H9 (cell line): Measurements from ENCODE around the gene ZCCHC17. TPM values are rescaled to one million over a fixed set of nuclear protein-coding genes. Genes with fewer than 3 reads are reported as not detected.
A peak's percentile ranks its signal among the peaks of the same experiment; 100 is the strongest.
"Not testable (repeated sequence)": the region's sequence is repeated elsewhere in the genome, so short reads cannot be mapped to it uniquely, and the experiment has no call there.

ENCODE experiments used
- DNase-seq: peaks from one replicate; pipeline ENCODE4 v3.0.0-alpha.2; 2017
- H2AFZ ChIP-seq: one replicate; pipeline ENCODE4 v1.6.1; 2013; ENCODE audit warnings: mild to moderate bottlenecking, low read length, control low read depth, moderate library complexity
- H2AK5ac ChIP-seq: 2 replicates; pipeline ENCODE4 v1.6.1; 2013; ENCODE audit warnings: low read length, control low read depth, mixed read lengths; ENCODE audit not compliant: insufficient read length
- H2BK120ac ChIP-seq: one replicate; pipeline ENCODE4 v1.6.1; 2013; ENCODE audit warnings: low read depth, mild to moderate bottlenecking, low read length, control low read depth, inconsistent platforms; ENCODE audit not compliant: poor library complexity, severe bottlenecking
- H2BK12ac ChIP-seq: 2 replicates; pipeline ENCODE4 v1.6.1; 2013; ENCODE audit warnings: low read length, control low read depth, mixed read lengths, low read depth; ENCODE audit not compliant: insufficient read length
- H2BK15ac ChIP-seq: 2 replicates; pipeline ENCODE4 v1.6.1; 2013; ENCODE audit warnings: low read depth, low read length, control low read depth
- H2BK20ac ChIP-seq: one replicate; pipeline ENCODE4 v1.6.1; 2013; ENCODE audit warnings: low read depth, mild to moderate bottlenecking, low read length, control low read depth, inconsistent platforms; ENCODE audit not compliant: poor library complexity, severe bottlenecking
- H2BK5ac ChIP-seq: 2 replicates; pipeline ENCODE4 v1.6.1; 2013; ENCODE audit warnings: low read length, control low read depth, mixed read lengths; ENCODE audit not compliant: insufficient read length
- H3K14ac ChIP-seq: 2 replicates; pipeline ENCODE4 v1.6.1; 2013; ENCODE audit warnings: low read length, control low read depth; ENCODE audit not compliant: insufficient read depth
- H3K18ac ChIP-seq: 2 replicates; pipeline ENCODE4 v1.6.1; 2013; ENCODE audit warnings: low read depth, mild to moderate bottlenecking, mixed read lengths, low read length, control low read depth; ENCODE audit not compliant: insufficient read length
- H3K23ac ChIP-seq: 2 replicates; pipeline ENCODE4 v1.6.1; 2013; ENCODE audit warnings: low read length, control low read depth, mixed read lengths, low read depth; ENCODE audit not compliant: insufficient read length
- H3K23me2 ChIP-seq: 2 replicates; pipeline ENCODE4 v1.6.1; 2013; ENCODE audit warnings: low read depth, mild to moderate bottlenecking, mixed read lengths, low read length, control low read depth; ENCODE audit not compliant: insufficient read length, poor library complexity, severe bottlenecking
- H3K27ac ChIP-seq: 2 replicates; pipeline ENCODE4 v1.5.1; 2013; ENCODE audit warnings: low read length, control low read depth, mixed read lengths, low read depth; ENCODE audit not compliant: insufficient read length
- H3K27me3 ChIP-seq: 2 replicates; pipeline ENCODE4 v1.6.1; 2013; ENCODE audit warnings: low read length, control low read depth, inconsistent platforms; ENCODE audit not compliant: insufficient read depth
- H3K4ac ChIP-seq: 2 replicates; pipeline ENCODE4 v1.6.1; 2013; ENCODE audit warnings: low read depth, mild to moderate bottlenecking, control low read depth, inconsistent platforms, low read length, moderate library complexity
- H3K4me1 ChIP-seq: 2 replicates; pipeline ENCODE4 v1.6.1; 2013; ENCODE audit warnings: low read length, control low read depth, inconsistent platforms; ENCODE audit not compliant: insufficient read depth
- H3K4me2 ChIP-seq: 2 replicates; pipeline ENCODE4 v1.6.1; 2013; ENCODE audit warnings: low read length, control low read depth, mixed read lengths; ENCODE audit not compliant: insufficient read length, insufficient read depth
- H3K56ac ChIP-seq: 2 replicates; pipeline ENCODE4 v1.6.1; 2013; ENCODE audit warnings: low read depth, mild to moderate bottlenecking, mixed read lengths, low read length, control low read depth; ENCODE audit not compliant: insufficient read length
- H3K79me1 ChIP-seq: 2 replicates; pipeline ENCODE4 v1.6.1; 2013; ENCODE audit warnings: low read depth, mild to moderate bottlenecking, moderate library complexity, low read length, control low read depth, inconsistent platforms; ENCODE audit not compliant: insufficient read depth, poor library complexity, severe bottlenecking
- H3K79me2 ChIP-seq: 2 replicates; pipeline ENCODE4 v1.6.1; 2013; ENCODE audit warnings: low read length, control low read depth, inconsistent platforms; ENCODE audit not compliant: insufficient read depth
- H3K9ac ChIP-seq: 2 replicates; pipeline ENCODE4 v1.6.1; 2013; ENCODE audit warnings: low read length, control low read depth, mixed read lengths; ENCODE audit not compliant: insufficient read length; ENCODE audit errors: extremely low read depth
- H3K9me3 ChIP-seq: one replicate; pipeline ENCODE4 v1.6.1; 2013; ENCODE audit warnings: low read depth, low read length, inconsistent platforms; ENCODE audit not compliant: control insufficient read depth
- H3T11ph ChIP-seq: one replicate; pipeline ENCODE4 v1.6.1; 2013; ENCODE audit warnings: mild to moderate bottlenecking, low read length, control low read depth, inconsistent platforms
- H4K20me1 ChIP-seq: one replicate; pipeline ENCODE4 v1.6.1; 2013; ENCODE audit not compliant: control insufficient read depth, insufficient read length, insufficient read depth
- H4K5ac ChIP-seq: 2 replicates; pipeline ENCODE4 v1.6.1; 2013; ENCODE audit warnings: low read depth, mild to moderate bottlenecking, mixed read lengths, low read length, control low read depth; ENCODE audit not compliant: insufficient read length
- H4K8ac ChIP-seq: replicated peaks from 2 replicates; pipeline ENCODE4 v1.6.1; 2013; ENCODE audit warnings: low read length, control low read depth, mixed read lengths, low read depth; ENCODE audit not compliant: insufficient read length
- H4K91ac ChIP-seq: 2 replicates; pipeline ENCODE4 v1.6.1; 2013; ENCODE audit warnings: low read depth, mild to moderate bottlenecking, moderate library complexity, mixed read lengths, low read length, control low read depth; ENCODE audit not compliant: insufficient read length
- H3K27ac Mint-ChIP-seq, 3 experiments: 2 replicates in 2 of 3; 3 replicates in 1 of 3; pipeline ENCODE4 v1.8.0; 2020 to 2021; ENCODE audit warnings: mixed read lengths in 3 of 3, mild to moderate bottlenecking in 1 of 3, moderate library complexity in 1 of 3
- H3K27me3 Mint-ChIP-seq: 2 replicates; pipeline ENCODE4 v1.8.0; 2021; ENCODE audit warnings: low read depth, mild to moderate bottlenecking, moderate library complexity, mixed read lengths
- H3K36me3 Mint-ChIP-seq, 3 experiments: 2 replicates in 2 of 3; 3 replicates in 1 of 3; pipeline ENCODE4 v1.8.0; 2020 to 2021; ENCODE audit warnings: low read depth in 3 of 3, mixed read lengths in 3 of 3; ENCODE audit not compliant: insufficient read depth in 1 of 3
- H3K4me1 Mint-ChIP-seq, 2 experiments: 2 replicates each; pipeline ENCODE4 v1.8.0; 2020; ENCODE audit warnings: mixed read lengths in 2 of 2
- H3K4me3 Mint-ChIP-seq, 2 experiments: 2 replicates in 1 of 2; 3 replicates in 1 of 2; pipeline ENCODE4 v1.8.0; 2020 to 2021; ENCODE audit warnings: mild to moderate bottlenecking in 2 of 2, mixed read lengths in 2 of 2, moderate library complexity in 1 of 2
- H3K9me3 Mint-ChIP-seq, 2 experiments: 2 replicates in 1 of 2; 3 replicates in 1 of 2; pipeline ENCODE4 v1.8.0; 2020; ENCODE audit warnings: mild to moderate bottlenecking in 2 of 2, mixed read lengths in 2 of 2, moderate library complexity in 1 of 2
- WGBS: extraction: QIAGEN DNeasy Blood & Tissue Kit; methylation state at CpG from one replicate; pipeline ENCODE4 v1.1.7; 2013; ENCODE audit warnings: missing lambda C conversion rate, low lambda C conversion rate, mixed read lengths; ENCODE audit not compliant: insufficient read length; ENCODE audit errors: extremely low coverage; 5-methylcytosine and 5-hydroxymethylcytosine counted together
- total RNA-seq: library from RNA; stranded (reverse); gene quantifications from 2 replicates; pipeline ENCODE4 v1.2.1, GENCODE V29; 2021
- TF ChIP-seq, protein P1 (sequence below): fragments of 200-600 bp; sonication (generic); conservative IDR thresholded peaks from 3 replicates; pipeline ENCODE4 v1.8.0; 2021; ENCODE audit warnings: antibody characterized with exemption, mild to moderate bottlenecking

The ZCCHC17 gene
- total RNA-seq, 1 experiment from 2014 or later: 50.4 TPM

DNA sequence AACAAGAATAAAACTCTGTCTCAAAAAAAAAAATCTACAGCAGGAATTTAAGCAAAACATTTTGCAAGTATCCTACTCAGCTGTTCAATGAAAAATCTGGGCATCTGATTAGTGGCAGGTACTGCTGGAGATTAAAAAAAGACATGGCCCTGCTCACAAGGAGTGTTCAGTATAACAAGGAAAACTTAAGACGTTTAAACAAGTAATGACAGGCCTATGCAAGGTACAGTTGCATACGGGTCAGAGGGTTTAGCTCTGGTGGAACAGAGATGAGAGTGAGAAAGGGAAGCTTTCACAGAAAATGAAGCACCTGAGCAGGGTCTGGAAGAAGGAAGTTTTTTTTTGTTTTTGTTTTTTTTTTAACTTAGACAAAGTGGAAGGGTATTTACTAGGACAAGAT is 23.2 kb upstream of the ZCCHC17 start:
- Mint-ChIP-seq H3K4me1 (no peaks in the 10 kb centered on the region), H3K36me3 (peaks cover 33 to 77% (median 74%) of the 10 kb centered on the region in 3 experiments; a peak in 6 of 7 replicates), H3K27me3 (no peaks in the 10 kb centered on the region), H3K27ac (peak overlapping the region in 1 of 3 experiments; percentile 70; a peak in 3 of 7 replicates), H3K4me3 (no peak overlapping the region), H3K9me3 (no peaks in the 10 kb centered on the region)
- no peaks in the 10 kb centered on the region for H3K79me1 ChIP-seq
- no peaks in the 10 kb centered on the region for H3K4me1 ChIP-seq
- no CpG with 5 or more reads among the region's 2 CpGs for WGBS
- no peak overlapping the region for H4K5ac ChIP-seq
- no peak overlapping the region for H2BK5ac ChIP-seq
- no peak overlapping the region for H2AFZ ChIP-seq
- no peak overlapping the region for H2AK5ac ChIP-seq
- no peak overlapping the region for H3K56ac ChIP-seq
- no peak overlapping the region for H3K9ac ChIP-seq
- H2BK12ac ChIP-seq: no peak overlapping the region
- H3K23me2 ChIP-seq: no peaks in the 10 kb centered on the region
- H3K9me3 ChIP-seq: no peaks in the 10 kb centered on the region
- no peak for DNase-seq
- no peak overlapping the region for H2BK120ac ChIP-seq
- H3T11ph ChIP-seq: no peak overlapping the region
- no peak overlapping the region for H3K27ac ChIP-seq
- H2BK20ac ChIP-seq: no peak overlapping the region
- no peaks in the 10 kb centered on the region for H4K20me1 ChIP-seq
- H2BK15ac ChIP-seq: no peak overlapping the region
- no peaks in the 10 kb centered on the region for H3K27me3 ChIP-seq
- no peaks in the 10 kb centered on the region; the same call in 1 of the 2 replicates for H3K79me2 ChIP-seq
- no peak overlapping the region for H3K4ac ChIP-seq
- H4K8ac ChIP-seq: no peak overlapping the region
- H3K14ac ChIP-seq: no peak overlapping the region
- H3K4me2 ChIP-seq: no peak overlapping the region
- no peak overlapping the region for H3K23ac ChIP-seq
- H3K18ac ChIP-seq: no peak overlapping the region
- TF ChIP-seq, protein P1, sequence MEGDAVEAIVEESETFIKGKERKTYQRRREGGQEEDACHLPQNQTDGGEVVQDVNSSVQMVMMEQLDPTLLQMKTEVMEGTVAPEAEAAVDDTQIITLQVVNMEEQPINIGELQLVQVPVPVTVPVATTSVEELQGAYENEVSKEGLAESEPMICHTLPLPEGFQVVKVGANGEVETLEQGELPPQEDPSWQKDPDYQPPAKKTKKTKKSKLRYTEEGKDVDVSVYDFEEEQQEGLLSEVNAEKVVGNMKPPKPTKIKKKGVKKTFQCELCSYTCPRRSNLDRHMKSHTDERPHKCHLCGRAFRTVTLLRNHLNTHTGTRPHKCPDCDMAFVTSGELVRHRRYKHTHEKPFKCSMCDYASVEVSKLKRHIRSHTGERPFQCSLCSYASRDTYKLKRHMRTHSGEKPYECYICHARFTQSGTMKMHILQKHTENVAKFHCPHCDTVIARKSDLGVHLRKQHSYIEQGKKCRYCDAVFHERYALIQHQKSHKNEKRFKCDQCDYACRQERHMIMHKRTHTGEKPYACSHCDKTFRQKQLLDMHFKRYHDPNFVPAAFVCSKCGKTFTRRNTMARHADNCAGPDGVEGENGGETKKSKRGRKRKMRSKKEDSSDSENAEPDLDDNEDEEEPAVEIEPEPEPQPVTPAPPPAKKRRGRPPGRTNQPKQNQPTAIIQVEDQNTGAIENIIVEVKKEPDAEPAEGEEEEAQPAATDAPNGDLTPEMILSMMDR: no peak
- H4K91ac ChIP-seq: no peak overlapping the region

DNA sequence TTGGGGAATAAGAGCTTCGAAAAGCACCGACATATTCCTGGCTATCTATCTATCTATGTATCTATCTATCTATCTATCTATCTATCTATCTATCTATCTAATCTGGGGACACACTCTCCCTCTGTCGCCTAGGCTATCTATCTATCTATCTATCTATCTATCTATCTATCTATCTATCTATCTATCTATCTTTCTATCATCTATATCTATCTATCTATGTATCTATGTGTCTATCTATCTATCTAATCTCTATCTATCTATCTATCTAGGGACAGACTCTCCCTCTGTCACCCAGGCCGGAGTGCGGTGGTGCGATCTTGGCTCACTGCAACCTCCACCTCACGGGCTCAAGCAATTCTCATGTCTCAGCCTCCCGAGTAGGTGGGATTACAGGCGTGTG is 14.4 kb upstream of the ZCCHC17 start:
- H4K5ac ChIP-seq, H3K79me2 ChIP-seq, H3K27ac ChIP-seq, H3K9me3 Mint-ChIP-seq, H3K79me1 ChIP-seq, H3K27me3 ChIP-seq, H4K91ac ChIP-seq, H3K14ac ChIP-seq, H3K9me3 ChIP-seq, H3K9ac ChIP-seq, H3K23me2 ChIP-seq, H3K27ac Mint-ChIP-seq, H2AFZ ChIP-seq, H2BK12ac ChIP-seq, H3K23ac ChIP-seq, H2BK5ac ChIP-seq, DNase-seq, H3T11ph ChIP-seq, H3K4me1 Mint-ChIP-seq, H2BK20ac ChIP-seq, H3K27me3 Mint-ChIP-seq, H3K4me3 Mint-ChIP-seq, H3K18ac ChIP-seq, H2BK15ac ChIP-seq, H3K4ac ChIP-seq, H4K8ac ChIP-seq, H2AK5ac ChIP-seq, H3K56ac ChIP-seq, H3K4me1 ChIP-seq, H4K20me1 ChIP-seq, H2BK120ac ChIP-seq, H3K4me2 ChIP-seq: not testable (repeated sequence)
- WGBS: no CpG with 5 or more reads among the region's 9 CpGs
- H3K36me3 Mint-ChIP-seq: peaks cover 44 to 86% (median 72%) of the 10 kb centered on the region in 3 experiments; a peak in 6 of 7 replicates
